HEK293 (cell line): Measurements from ENCODE around the gene KRTAP5-5.

Experiments
- CTCF ChIA-PET: fragments of 350-600 bp; formaldehyde crosslinking; extraction: SDS; loops from one replicate; lab custom pipeline; 2021; ENCODE audit warnings: antibody characterized with exemption; lab: Yijun Ruan, JAX
- POLR2A ChIA-PET: fragments of 300-600 bp; formaldehyde crosslinking; extraction: SDS; loops from one replicate; lab custom pipeline; 2020; ENCODE audit warnings: antibody characterized with exemption, inconsistent platforms; lab: Yijun Ruan, JAX
- H3K27ac ChIP-seq: fragments of 200-500 bp; sonication (Bioruptor generic); 2 replicates; pipeline ENCODE4 v1.5.1; 2014; ENCODE audit warnings: low read depth, low read length, control low read depth, inconsistent platforms; ENCODE audit errors: extremely low read depth
- H3K36me3 ChIP-seq, 2 experiments: fragments of 200-500 bp in 1 of 2; sonication (Bioruptor generic) in 1 of 2; 1 replicate in 1 of 2; 2 replicates in 1 of 2; pipeline ENCODE4 v1.5.1; 2014 to 2017; ENCODE audit warnings: inconsistent platforms in 2 of 2, low read length in 2 of 2; ENCODE audit not compliant: control insufficient read depth in 2 of 2, insufficient read depth in 1 of 2
- H3K4me1 ChIP-seq: fragments of 200-500 bp; sonication (Bioruptor generic); 2 replicates; pipeline ENCODE4 v1.5.1; 2014; ENCODE audit warnings: mild to moderate bottlenecking, low read length, inconsistent platforms; ENCODE audit not compliant: control insufficient read depth, insufficient read depth
- H3K4me3 ChIP-seq: 2 replicates; pipeline ENCODE4 v1.5.1; 2011; ENCODE audit warnings: low read depth, mild to moderate bottlenecking, control low read depth, low read length, moderate library complexity
- H3K9me3 ChIP-seq: fragments of 200-500 bp; sonication (Bioruptor generic); 2 replicates; pipeline ENCODE4 v1.5.1; 2014; ENCODE audit warnings: low read depth, low read length, inconsistent platforms; ENCODE audit not compliant: control insufficient read depth, insufficient read depth
- BCL11B ChIP-seq: fragments of 450-650 bp; formaldehyde crosslinking; IDR thresholded peaks from 2 replicates; pipeline ENCODE4 v1.5.1; 2016; ENCODE audit warnings: low read depth, missing biosample characterization, missing genetic modification characterization
- HIC1 ChIP-seq: fragments of 450-650 bp; formaldehyde crosslinking; IDR thresholded peaks from 2 replicates; pipeline ENCODE4 v1.5.1; 2016; ENCODE audit warnings: missing biosample characterization, missing genetic modification characterization
- KLF1 ChIP-seq: fragments of 450-650 bp; formaldehyde crosslinking; IDR thresholded peaks from 2 replicates; pipeline ENCODE4 v1.5.1; 2016; ENCODE audit warnings: missing biosample characterization, missing genetic modification characterization
- SP3 ChIP-seq: fragments of 450-650 bp; formaldehyde crosslinking; IDR thresholded peaks from 2 replicates; pipeline ENCODE4 v1.5.1; 2016; ENCODE audit warnings: missing biosample characterization, missing genetic modification characterization
- TRIM28 ChIP-seq: IDR thresholded peaks from 2 replicates; pipeline ENCODE4 v1.6.1; 2011; ENCODE audit warnings: low read length, control low read depth, borderline replicate concordance
- YY1 ChIP-seq: fragments of 450-650 bp; formaldehyde crosslinking; IDR thresholded peaks from 2 replicates; pipeline ENCODE4 v1.5.1; 2018; ENCODE audit warnings: missing biosample characterization, missing genetic modification characterization
- ZBTB7A ChIP-seq: fragments of 450-650 bp; formaldehyde crosslinking; IDR thresholded peaks from 2 replicates; pipeline ENCODE4 v1.5.1; 2016; ENCODE audit warnings: low read depth, missing biosample characterization, missing genetic modification characterization
- ZIC2 ChIP-seq: fragments of 450-650 bp; formaldehyde crosslinking; IDR thresholded peaks from 2 replicates; pipeline ENCODE4 v1.5.1; 2016; ENCODE audit warnings: missing biosample characterization, missing genetic modification characterization
- ZNF10 ChIP-seq: fragments of 450-650 bp; formaldehyde crosslinking; IDR thresholded peaks from 2 replicates; pipeline ENCODE4 v1.5.1; 2017; ENCODE audit warnings: missing biosample characterization, missing genetic modification characterization
- ZNF155 ChIP-seq: fragments of 450-650 bp; formaldehyde crosslinking; IDR thresholded peaks from 2 replicates; pipeline ENCODE4 v1.5.1; 2016; ENCODE audit warnings: missing biosample characterization, missing genetic modification characterization
- ZNF16 ChIP-seq: fragments of 450-650 bp; formaldehyde crosslinking; IDR thresholded peaks from 2 replicates; pipeline ENCODE4 v1.5.1; 2016; ENCODE audit warnings: low read depth, missing biosample characterization, missing genetic modification characterization
- ZNF2 ChIP-seq: fragments of 450-650 bp; formaldehyde crosslinking; IDR thresholded peaks from 2 replicates; pipeline ENCODE4 v1.5.1; 2016; ENCODE audit warnings: missing biosample characterization, missing genetic modification characterization
- ZNF416 ChIP-seq: fragments of 450-650 bp; formaldehyde crosslinking; IDR thresholded peaks from 2 replicates; pipeline ENCODE4 v1.5.1; 2016; ENCODE audit warnings: missing biosample characterization, missing genetic modification characterization
- ZNF48 ChIP-seq: fragments of 450-650 bp; formaldehyde crosslinking; IDR thresholded peaks from 2 replicates; pipeline ENCODE4 v1.5.1; 2016; ENCODE audit warnings: missing biosample characterization, missing genetic modification characterization
- ZNF514 ChIP-seq: fragments of 450-650 bp; formaldehyde crosslinking; IDR thresholded peaks from 2 replicates; pipeline ENCODE4 v1.5.1; 2016; ENCODE audit warnings: missing biosample characterization, missing genetic modification characterization
- ZNF549 ChIP-seq: fragments of 450-650 bp; IDR thresholded peaks from 2 replicates; pipeline ENCODE4 v1.5.1; 2018; ENCODE audit warnings: missing biosample characterization, missing genetic modification characterization, mild to moderate bottlenecking, inconsistent platforms, moderate library complexity
- ZNF639 ChIP-seq: fragments of 450-650 bp; formaldehyde crosslinking; IDR thresholded peaks from 2 replicates; pipeline ENCODE4 v1.5.1; 2016; ENCODE audit warnings: missing biosample characterization, missing genetic modification characterization
- ZNF837 ChIP-seq: fragments of 450-650 bp; formaldehyde crosslinking; IDR thresholded peaks from 2 replicates; pipeline ENCODE4 v1.5.1; 2016; ENCODE audit warnings: missing biosample characterization, missing genetic modification characterization
- ZSCAN30 ChIP-seq: fragments of 450-650 bp; IDR thresholded peaks from 2 replicates; pipeline ENCODE4 v1.5.1; 2018; ENCODE audit warnings: missing biosample characterization, mild to moderate bottlenecking, missing genetic modification characterization, moderate library complexity
- TF ChIP-seq, protein P1 (sequence below): fragments of 450-650 bp; formaldehyde crosslinking; conservative IDR thresholded peaks from 2 replicates; pipeline ENCODE4 v1.5.1; 2016; ENCODE audit warnings: low read depth, missing biosample characterization, missing genetic modification characterization
- TF ChIP-seq, protein P2 (sequence below): fragments of 450-650 bp; formaldehyde crosslinking; IDR thresholded peaks from 2 replicates; pipeline ENCODE4 v1.5.1; 2016; ENCODE audit warnings: missing biosample characterization, missing genetic modification characterization
- TF ChIP-seq, protein P3 (sequence below): fragments of 450-650 bp; formaldehyde crosslinking; IDR thresholded peaks from 2 replicates; pipeline ENCODE4 v1.5.1; 2016; ENCODE audit warnings: missing biosample characterization, missing genetic modification characterization, low read depth

KRTAP5-5 gene

GRCh38 chr11:1622086-1622485, 7.5 kb upstream of the KRTAP5-5 start, which contains the start of gene KRTAP5-4:
KRTAP5-4 (minus strand) TSS chr11:1622138; CDS start chr11:1622093, 45 bp downstream.
- no peaks in the 10 kb centered on the region for H3K4me1 ChIP-seq
- TF ChIP-seq YY1: no peak
- TF ChIP-seq TRIM28: no peak
- no peak for TF ChIP-seq HIC1
- no peak for TF ChIP-seq KLF1 (tag by site-specific recombination)
- TF ChIP-seq SP3 (tag by site-specific recombination): no peak
- TF ChIP-seq BCL11B (tag by site-specific recombination): no peak
- TF ChIP-seq, protein P1, sequence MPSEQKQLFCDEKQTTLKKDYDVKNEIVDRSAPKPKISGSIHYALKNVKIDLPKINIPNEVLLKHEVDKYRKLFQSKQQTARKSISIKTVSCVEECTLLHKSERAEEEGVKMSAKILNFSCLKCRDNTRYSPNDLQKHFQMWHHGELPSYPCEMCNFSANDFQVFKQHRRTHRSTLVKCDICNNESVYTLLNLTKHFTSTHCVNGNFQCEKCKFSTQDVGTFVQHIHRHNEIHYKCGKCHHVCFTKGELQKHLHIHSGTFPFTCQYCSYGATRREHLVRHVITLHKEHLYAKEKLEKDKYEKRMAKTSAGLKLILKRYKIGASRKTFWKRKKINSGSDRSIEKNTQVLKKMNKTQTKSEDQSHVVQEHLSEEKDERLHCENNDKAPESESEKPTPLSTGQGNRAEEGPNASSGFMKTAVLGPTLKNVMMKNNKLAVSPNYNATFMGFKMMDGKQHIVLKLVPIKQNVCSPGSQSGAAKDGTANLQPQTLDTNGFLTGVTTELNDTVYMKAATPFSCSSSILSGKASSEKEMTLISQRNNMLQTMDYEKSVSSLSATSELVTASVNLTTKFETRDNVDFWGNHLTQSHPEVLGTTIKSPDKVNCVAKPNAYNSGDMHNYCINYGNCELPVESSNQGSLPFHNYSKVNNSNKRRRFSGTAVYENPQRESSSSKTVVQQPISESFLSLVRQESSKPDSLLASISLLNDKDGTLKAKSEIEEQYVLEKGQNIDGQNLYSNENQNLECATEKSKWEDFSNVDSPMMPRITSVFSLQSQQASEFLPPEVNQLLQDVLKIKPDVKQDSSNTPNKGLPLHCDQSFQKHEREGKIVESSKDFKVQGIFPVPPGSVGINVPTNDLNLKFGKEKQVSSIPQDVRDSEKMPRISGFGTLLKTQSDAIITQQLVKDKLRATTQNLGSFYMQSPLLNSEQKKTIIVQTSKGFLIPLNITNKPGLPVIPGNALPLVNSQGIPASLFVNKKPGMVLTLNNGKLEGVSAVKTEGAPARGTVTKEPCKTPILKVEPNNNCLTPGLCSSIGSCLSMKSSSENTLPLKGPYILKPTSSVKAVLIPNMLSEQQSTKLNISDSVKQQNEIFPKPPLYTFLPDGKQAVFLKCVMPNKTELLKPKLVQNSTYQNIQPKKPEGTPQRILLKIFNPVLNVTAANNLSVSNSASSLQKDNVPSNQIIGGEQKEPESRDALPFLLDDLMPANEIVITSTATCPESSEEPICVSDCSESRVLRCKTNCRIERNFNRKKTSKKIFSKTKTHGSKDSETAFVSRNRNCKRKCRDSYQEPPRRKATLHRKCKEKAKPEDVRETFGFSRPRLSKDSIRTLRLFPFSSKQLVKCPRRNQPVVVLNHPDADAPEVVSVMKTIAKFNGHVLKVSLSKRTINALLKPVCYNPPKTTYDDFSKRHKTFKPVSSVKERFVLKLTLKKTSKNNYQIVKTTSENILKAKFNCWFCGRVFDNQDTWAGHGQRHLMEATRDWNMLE (tag by site-specific recombination): no peak
- TF ChIP-seq ZNF2: no peak
- no peak for TF ChIP-seq ZSCAN30
- no peak for TF ChIP-seq ZNF416 (tag by site-specific recombination)
- TF ChIP-seq ZNF16: no peak
- TF ChIP-seq, all 188 proteins: peak for 0
- Histone ChIP-seq H3K27ac (no peak within 1 kb of the TSS), H3K4me3 (no peak within 1 kb of the TSS), H3K9me3 (no peaks in the 10 kb centered on the region), H3K36me3 (no peaks in the 10 kb centered on the region)
- POLR2A ChIA-PET: no interaction called here
- CTCF ChIA-PET: interaction anchor here (0.8 kb wide), 1 partner anchor 9 kb away, joined by 3 read pairs; no protein-coding TSS in a partner anchor

DNA sequence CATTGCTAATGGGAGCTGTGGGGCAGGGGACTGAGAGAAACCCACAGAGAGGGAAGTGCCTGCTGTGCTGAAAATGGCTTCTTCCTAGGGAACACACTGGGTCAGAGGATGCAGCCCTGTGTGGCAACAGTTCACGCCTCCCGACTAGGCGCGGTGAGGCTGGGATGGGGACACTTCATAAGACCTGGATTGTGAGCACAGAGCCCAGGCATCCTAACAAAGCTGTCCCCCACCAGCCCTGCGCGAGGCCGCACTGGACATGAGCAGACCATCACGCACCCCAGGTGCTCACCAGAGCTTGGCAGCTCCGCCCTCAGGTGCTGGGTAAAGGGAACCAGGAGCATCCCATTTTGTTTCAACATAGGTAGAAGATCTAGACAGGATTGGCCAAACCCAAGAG, 5.9 kb upstream of the KRTAP5-5 start:
- TF ChIP-seq ZNF514 (tag by site-specific recombination) (no peak), ZIC2 (tag by site-specific recombination) (0 out of 2 replicates have a peak, but pooled peaks have one; percentile 21)
- Histone ChIP-seq H3K4me1 (no peaks in the 10 kb centered on the region), H3K36me3 (no peaks in the 10 kb centered on the region), H3K27ac (no peak overlapping the region), H3K9me3 (no peaks in the 10 kb centered on the region), H3K4me3 (no peak overlapping the region)
- POLR2A ChIA-PET: no interaction called here
- CTCF ChIA-PET: interaction anchor here (0.9 to 1.6 kb wide), 2 partner anchors 16 to 28 kb away, joined by 3 to 4 read pairs; no protein-coding TSS in a partner anchor

DNA sequence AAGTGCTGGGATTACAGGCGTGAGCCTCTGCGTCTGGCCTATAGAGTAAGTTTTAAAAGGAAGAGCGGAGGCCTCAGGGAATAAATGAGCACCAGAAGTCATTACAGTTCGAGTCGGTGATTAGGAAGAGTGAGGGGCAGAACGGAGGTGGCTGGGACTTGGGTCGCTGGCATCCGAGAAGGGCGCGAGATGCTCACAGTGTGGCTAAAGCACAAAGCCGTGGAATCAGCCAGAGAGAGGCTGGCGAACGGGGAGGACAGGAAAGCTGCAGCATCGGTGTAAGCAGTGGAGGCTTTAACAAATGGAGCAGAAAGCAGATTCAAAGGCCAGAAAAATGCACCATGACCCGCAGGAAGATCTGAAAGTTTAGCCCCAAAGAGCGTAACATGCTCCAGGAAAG, 5.0 kb upstream of the KRTAP5-5 start:
- ChIA-PET POLR2A (no interaction called here), CTCF (interaction anchor here (0.9 to 1.6 kb wide), 2 partner anchors 15 to 29 kb away, joined by 3 to 4 read pairs; no protein-coding TSS in a partner anchor)
- Histone ChIP-seq H3K4me1 (no peaks in the 10 kb centered on the region), H3K36me3 (no peaks in the 10 kb centered on the region), H3K9me3 (no peaks in the 10 kb centered on the region), H3K4me3 (no peak overlapping the region), H3K27ac (no peak overlapping the region)
- no peak for TF ChIP-seq ZNF155 (tag by site-specific recombination)
- TF ChIP-seq, protein P2, sequence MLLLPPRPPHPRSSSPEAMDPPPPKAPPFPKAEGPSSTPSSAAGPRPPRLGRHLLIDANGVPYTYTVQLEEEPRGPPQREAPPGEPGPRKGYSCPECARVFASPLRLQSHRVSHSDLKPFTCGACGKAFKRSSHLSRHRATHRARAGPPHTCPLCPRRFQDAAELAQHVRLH (tag by site-specific recombination): no peak
- no peak for TF ChIP-seq ZNF639 (tag by site-specific recombination)
- TF ChIP-seq, protein P3, sequence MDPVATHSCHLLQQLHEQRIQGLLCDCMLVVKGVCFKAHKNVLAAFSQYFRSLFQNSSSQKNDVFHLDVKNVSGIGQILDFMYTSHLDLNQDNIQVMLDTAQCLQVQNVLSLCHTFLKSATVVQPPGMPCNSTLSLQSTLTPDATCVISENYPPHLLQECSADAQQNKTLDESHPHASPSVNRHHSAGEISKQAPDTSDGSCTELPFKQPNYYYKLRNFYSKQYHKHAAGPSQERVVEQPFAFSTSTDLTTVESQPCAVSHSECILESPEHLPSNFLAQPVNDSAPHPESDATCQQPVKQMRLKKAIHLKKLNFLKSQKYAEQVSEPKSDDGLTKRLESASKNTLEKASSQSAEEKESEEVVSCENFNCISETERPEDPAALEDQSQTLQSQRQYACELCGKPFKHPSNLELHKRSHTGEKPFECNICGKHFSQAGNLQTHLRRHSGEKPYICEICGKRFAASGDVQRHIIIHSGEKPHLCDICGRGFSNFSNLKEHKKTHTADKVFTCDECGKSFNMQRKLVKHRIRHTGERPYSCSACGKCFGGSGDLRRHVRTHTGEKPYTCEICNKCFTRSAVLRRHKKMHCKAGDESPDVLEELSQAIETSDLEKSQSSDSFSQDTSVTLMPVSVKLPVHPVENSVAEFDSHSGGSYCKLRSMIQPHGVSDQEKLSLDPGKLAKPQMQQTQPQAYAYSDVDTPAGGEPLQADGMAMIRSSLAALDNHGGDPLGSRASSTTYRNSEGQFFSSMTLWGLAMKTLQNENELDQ (tag by site-specific recombination): no peak
- no peak for TF ChIP-seq ZNF48 (tag by site-specific recombination)
- no peak for TF ChIP-seq ZNF10 (tag by site-specific recombination)
- TF ChIP-seq ZNF837 (tag by site-specific recombination): no peak
- no peak for TF ChIP-seq ZBTB7A (tag by site-specific recombination)
- no peak for TF ChIP-seq ZNF549 (tag by site-specific recombination)
